Neutrophil (primary cell): Measurements from ENCODE around the gene METTL1.
"Not testable (repeated sequence)": the region's sequence is repeated elsewhere in the genome, so short reads cannot be mapped to it uniquely, and the experiment has no call there.

Experiments
- H3K27ac ChIP-seq: fragments of 200-600 bp; sonication (generic); 2 replicates; pipeline ENCODE4 v1.5.1; 2016; ENCODE audit warnings: mild to moderate bottlenecking, moderate library complexity
- H3K27me3 ChIP-seq: fragments of 200-600 bp; sonication (generic); 2 replicates; pipeline ENCODE4 v1.6.0; 2016; ENCODE audit warnings: mild to moderate bottlenecking
- H3K36me3 ChIP-seq: fragments of 200-600 bp; sonication (generic); 2 replicates; pipeline ENCODE4 v1.5.1; 2017
- H3K4me1 ChIP-seq, 2 experiments: fragments of 200-600 bp in 1 of 2; sonication (generic) in 1 of 2; 1 replicate in 1 of 2; 2 replicates in 1 of 2; pipeline versions ENCODE4 v1.5.1 to v1.6.1; 2013 to 2016; ENCODE audit warnings: low read depth in 1 of 2, low read length in 1 of 2, mild to moderate bottlenecking in 1 of 2, moderate library complexity in 1 of 2; ENCODE audit not compliant: control insufficient read depth in 1 of 2, insufficient read depth in 1 of 2
- H3K4me3 ChIP-seq, 2 experiments: fragments of 200-600 bp in 1 of 2; sonication (generic) in 1 of 2; 1 replicate in 1 of 2; 2 replicates in 1 of 2; pipeline ENCODE4 v1.5.1; 2013 to 2016; ENCODE audit warnings: low read depth in 1 of 2, low read length in 1 of 2, mild to moderate bottlenecking in 1 of 2, moderate library complexity in 1 of 2
- H3K9me3 ChIP-seq: fragments of 200-600 bp; sonication (generic); 2 replicates; pipeline ENCODE4 v1.5.1; 2016
- TF ChIP-seq, protein P1 (sequence below): fragments of 200-600 bp; sonication (generic); IDR thresholded peaks from 2 replicates; pipeline ENCODE4 v1.5.1; 2016; ENCODE audit warnings: antibody characterized with exemption

Gene METTL1

GRCh38 chr12:57775044-57775443 is 3.1 kb upstream of the METTL1 start:
- Histone ChIP-seq H3K27me3 (peaks cover 9% of the 10 kb centered on the region), H3K9me3 (no peaks in the 10 kb centered on the region), H3K36me3 (no peaks in the 10 kb centered on the region), H3K4me3 (no peak overlapping the region), H3K4me1 (peaks cover 14 to 19% of the 10 kb centered on the region in 2 experiments), H3K27ac (no peak overlapping the region)
- TF ChIP-seq, protein P1, sequence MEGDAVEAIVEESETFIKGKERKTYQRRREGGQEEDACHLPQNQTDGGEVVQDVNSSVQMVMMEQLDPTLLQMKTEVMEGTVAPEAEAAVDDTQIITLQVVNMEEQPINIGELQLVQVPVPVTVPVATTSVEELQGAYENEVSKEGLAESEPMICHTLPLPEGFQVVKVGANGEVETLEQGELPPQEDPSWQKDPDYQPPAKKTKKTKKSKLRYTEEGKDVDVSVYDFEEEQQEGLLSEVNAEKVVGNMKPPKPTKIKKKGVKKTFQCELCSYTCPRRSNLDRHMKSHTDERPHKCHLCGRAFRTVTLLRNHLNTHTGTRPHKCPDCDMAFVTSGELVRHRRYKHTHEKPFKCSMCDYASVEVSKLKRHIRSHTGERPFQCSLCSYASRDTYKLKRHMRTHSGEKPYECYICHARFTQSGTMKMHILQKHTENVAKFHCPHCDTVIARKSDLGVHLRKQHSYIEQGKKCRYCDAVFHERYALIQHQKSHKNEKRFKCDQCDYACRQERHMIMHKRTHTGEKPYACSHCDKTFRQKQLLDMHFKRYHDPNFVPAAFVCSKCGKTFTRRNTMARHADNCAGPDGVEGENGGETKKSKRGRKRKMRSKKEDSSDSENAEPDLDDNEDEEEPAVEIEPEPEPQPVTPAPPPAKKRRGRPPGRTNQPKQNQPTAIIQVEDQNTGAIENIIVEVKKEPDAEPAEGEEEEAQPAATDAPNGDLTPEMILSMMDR = no peak

DNA sequence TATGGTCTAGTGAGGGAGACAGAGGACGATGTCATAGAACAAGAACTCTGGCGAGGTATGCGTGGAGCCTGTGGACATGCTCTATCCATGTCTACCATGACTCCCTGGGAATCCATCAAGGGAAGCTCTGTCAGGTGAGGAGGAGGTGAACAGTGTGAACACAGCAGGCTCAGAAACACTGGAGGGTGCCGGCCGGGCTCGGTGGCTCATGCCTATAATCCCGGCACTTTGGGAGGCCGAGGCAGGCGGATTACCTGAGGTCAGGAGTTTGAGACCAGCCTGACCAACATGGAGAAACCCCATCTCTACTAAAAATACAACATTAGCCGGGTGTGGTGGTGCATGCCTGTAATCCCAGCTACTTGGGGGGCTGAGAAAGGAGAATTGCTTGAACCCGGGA is 2.7 kb upstream of the METTL1 start:
- not testable (repeated sequence) for H3K27ac ChIP-seq, H3K4me3 ChIP-seq, H3K36me3 ChIP-seq, H3K9me3 ChIP-seq, H3K27me3 ChIP-seq
- H3K4me1 ChIP-seq = peaks cover 14 to 19% of the 10 kb centered on the region in 2 experiments

DNA sequence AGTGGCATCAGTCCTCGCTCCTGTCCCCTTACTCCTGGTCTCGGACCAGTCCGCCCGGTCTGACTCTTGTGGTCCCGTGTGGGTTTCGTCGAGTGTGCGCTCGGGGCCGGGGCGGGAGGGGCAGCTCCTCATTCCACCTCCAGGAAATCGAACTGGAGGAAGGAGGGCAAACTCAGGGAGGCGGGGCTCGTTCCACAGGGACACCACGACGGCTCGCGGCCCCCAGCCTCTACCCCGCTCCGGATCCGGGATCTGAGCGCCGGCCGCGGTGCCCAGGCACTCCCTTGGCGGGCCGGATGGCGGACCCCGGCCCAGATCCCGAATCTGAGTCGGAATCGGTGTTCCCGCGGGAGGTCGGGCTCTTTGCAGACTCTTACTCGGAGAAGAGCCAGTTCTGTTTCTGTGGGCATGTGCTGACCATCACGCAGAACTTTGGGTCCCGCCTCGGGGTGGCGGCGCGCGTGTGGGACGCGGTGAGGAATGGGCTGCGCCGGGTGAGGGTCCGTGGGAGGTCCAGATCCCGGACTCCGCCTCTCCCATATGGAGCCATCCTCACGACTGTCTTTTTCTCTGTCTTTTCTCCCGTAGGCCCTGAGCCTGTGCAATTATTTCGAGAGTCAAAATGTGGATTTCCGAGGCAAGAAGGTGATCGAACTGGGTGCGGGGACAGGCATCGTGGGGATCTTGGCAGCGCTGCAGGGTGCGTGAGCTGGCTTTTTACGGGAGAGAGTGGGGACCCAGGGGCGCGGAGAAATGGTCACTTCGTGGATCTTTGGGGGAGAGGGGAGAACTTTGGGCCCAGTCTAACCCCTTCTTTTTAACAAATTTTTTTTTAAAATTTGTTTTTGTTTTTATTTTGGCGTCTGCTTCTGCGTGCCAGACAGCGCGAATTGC is 771 bp upstream of the METTL1 start, which contains the start of gene EEF1AKMT3:
Gene EEF1AKMT3, plus strand, starts transcription at position 186 of the 894 bp plus-strand sequence. Its CDS starts 111 bp downstream, at position 297.
- Histone ChIP-seq H3K4me1 (peaks cover 14 to 19% of the 10 kb centered on the region in 2 experiments), H3K4me3 (peak within 1 kb of the TSS; percentile 82 to 89), H3K9me3 (no peaks in the 10 kb centered on the region), H3K36me3 (no peaks in the 10 kb centered on the region), H3K27ac (peak within 1 kb of the TSS; percentile 26), H3K27me3 (peaks cover 20% of the 10 kb centered on the region)
- TF ChIP-seq, protein P1 = peak; percentile 5

DNA sequence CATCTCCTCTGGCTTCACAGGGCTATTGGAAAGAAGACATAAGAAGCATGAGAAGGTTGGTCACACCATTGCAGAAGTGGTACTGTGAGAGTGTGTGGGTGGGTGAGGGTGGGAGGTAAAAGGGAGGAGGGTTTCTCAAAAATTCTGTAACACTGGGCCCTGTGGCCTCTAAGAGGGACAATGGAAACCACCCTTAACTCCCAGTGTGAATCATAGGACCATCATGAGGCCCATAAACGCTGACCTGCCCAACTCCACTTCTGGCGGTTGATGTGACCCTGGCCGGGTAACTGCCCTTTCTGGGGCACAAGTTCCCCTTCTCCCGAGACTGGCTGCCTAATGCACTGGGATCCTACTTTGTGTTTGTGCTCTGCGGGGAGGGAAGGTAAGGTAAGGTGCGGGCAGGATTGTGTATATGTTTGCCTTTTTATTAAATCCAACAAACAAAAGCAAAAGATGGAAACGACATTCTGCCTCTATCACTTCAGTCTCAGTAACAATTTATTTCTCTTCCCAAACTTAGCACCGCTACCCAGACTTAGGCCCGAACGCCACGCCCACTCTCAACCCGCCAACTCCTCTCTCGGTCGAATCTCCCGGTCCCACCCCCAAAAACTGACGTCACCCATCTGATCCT is 551 bp downstream of the METTL1 start:
- H3K4me1 ChIP-seq = peaks cover 22 to 26% of the 10 kb centered on the region in 2 experiments
- H3K36me3 ChIP-seq = no peaks in the 10 kb centered on the region
- H3K4me3 ChIP-seq = peak overlapping the region; percentile 82 to 89
- TF ChIP-seq, protein P1 = no peak
- H3K27me3 ChIP-seq = peaks cover 34% of the 10 kb centered on the region
- H3K9me3 ChIP-seq = no peaks in the 10 kb centered on the region
- no peak overlapping the region for H3K27ac ChIP-seq

GRCh38 chr12:57770734-57771133 is 1.2 kb downstream of the METTL1 start:
- H3K4me3 ChIP-seq = no peak overlapping the region
- TF ChIP-seq, protein P1 = no peak

GRCh38 chr12:57769594-57769993 is 2.3 kb downstream of the METTL1 start:
- Histone ChIP-seq H3K27ac (no peak overlapping the region), H3K27me3 (peaks cover 51% of the 10 kb centered on the region), H3K36me3 (no peaks in the 10 kb centered on the region), H3K4me3 (no peak overlapping the region), H3K4me1 (peaks cover 39 to 44% of the 10 kb centered on the region in 2 experiments), H3K9me3 (no peaks in the 10 kb centered on the region)
- TF ChIP-seq, protein P1 = no peak

More at GRCh38 chr12:57770734-57771133, 1.2 kb downstream of the METTL1 start:
- H3K27me3 ChIP-seq = peaks cover 40% of the 10 kb centered on the region
- no peaks in the 10 kb centered on the region for H3K9me3 ChIP-seq
- H3K4me1 ChIP-seq = peaks cover 28 to 33% of the 10 kb centered on the region in 2 experiments
- H3K36me3 ChIP-seq = no peaks in the 10 kb centered on the region
- no peak overlapping the region for H3K27ac ChIP-seq
